Right lobe of liver (tissue), 6 donors: ENCODE measurements around the gene ANKRD53. TPM values are rescaled to one million over a fixed set of nuclear protein-coding genes. Genes with fewer than 3 reads are reported as not detected.

Experiments used
- ATAC-seq, 4 donors: fragments of 200-7000 bp; cut with Tn5 transposase; one replicate each; pipeline ENCODE4 v1.9.1; 2020; ENCODE audit warnings: mild to moderate bottlenecking in 4 of 4, moderate library complexity in 4 of 4
- DNase-seq, 3 donors: peaks; one replicate each; pipeline ENCODE4 v3.0.0-alpha.2; 2020
- H3K27ac ChIP-seq, 3 donors: fragments of 200-600 bp; one replicate each; pipeline ENCODE4 v1.8.0; 2022
- H3K27me3 ChIP-seq, 2 donors: fragments of 200-600 bp; one replicate each; pipeline ENCODE4 v1.8.0; 2022
- H3K36me3 ChIP-seq, 4 donors: fragments of 200-600 bp; sonication (generic) in 1 of 4; one replicate each; pipeline versions ENCODE4 v1.5.1 to v1.8.0; 2017 to 2022; ENCODE audit warnings: control low read depth in 1 of 4
- H3K4me1 ChIP-seq, 4 donors: fragments of 200-600 bp; sonication (generic) in 1 of 4; one replicate each; pipeline versions ENCODE4 v1.5.1 to v1.8.0; 2017 to 2022; ENCODE audit warnings: control low read depth in 1 of 4
- H3K4me3 ChIP-seq, 3 donors: fragments of 200-600 bp; one replicate each; pipeline ENCODE4 v1.8.0; 2022
- H3K9me3 ChIP-seq, 4 donors: fragments of 200-600 bp; sonication (generic) in 1 of 4; one replicate each; pipeline versions ENCODE4 v1.5.1 to v1.8.0; 2017 to 2022; ENCODE audit warnings: control low read depth in 1 of 4
- CTCF ChIP-seq, 4 donors: fragments of 200-600 bp in 3 of 4; fragments of 450-650 bp in 1 of 4; IDR thresholded peaks; one replicate each; pipeline versions ENCODE4 v1.5.1 to v1.8.0; 2016 to 2022; ENCODE audit warnings: antibody characterized with exemption in 4 of 4, mild to moderate bottlenecking in 2 of 4
- POLR2A ChIP-seq: fragments of 450-650 bp; IDR thresholded peaks from one replicate; pipeline ENCODE4 v1.6.1; 2017; ENCODE audit warnings: antibody characterized with exemption, mild to moderate bottlenecking
- WGBS: methylation state at CpG from one replicate; pipeline ENCODE4 v1.1.6; 2018; ENCODE audit warnings: low coverage, low lambda C conversion rate; ENCODE audit not compliant: insufficient coverage; ENCODE audit errors: missing lambda C conversion rate; 5-methylcytosine and 5-hydroxymethylcytosine counted together
- intact Hi-C, 2 donors: fragments of 100-400 bp; cut with DNase I; formaldehyde crosslinking; loops; one replicate each; pipeline versions ENCODE4 v1.11.2 to v1.14.1; 2022
- total RNA-seq, 6 experiments: library from RNA; depleted of rRNA in 2 of 6; stranded (reverse); fragments of >200 nt in 2 of 6; fragmentation: NEBNext Ultra II Directional in 3 of 6; extraction: Animal tissue kit (Norgen Biotek cat#: 25700) in 3 of 6; gene quantifications; one replicate each; pipeline versions ENCODE4 v1.1.0 to v1.2.4, GENCODE V29; 2016 to 2023
- donor health status: DM: no; HTN: yes; CAD: no.
- donor health status: DM: no; HTN: no; CAD: no.
- donor health status: DM: no; HTN: no; CAD: no.
- donor health status: DM: no; HTN: yes; CAD: no.
- donor health status: DM: no; HTN: yes; CAD: no.

Gene ANKRD53
- total RNA-seq, 6 experiments from 2014 or later, result 0.25 to 0.93 (median 0.50) TPM; not detected in 1

DNA sequence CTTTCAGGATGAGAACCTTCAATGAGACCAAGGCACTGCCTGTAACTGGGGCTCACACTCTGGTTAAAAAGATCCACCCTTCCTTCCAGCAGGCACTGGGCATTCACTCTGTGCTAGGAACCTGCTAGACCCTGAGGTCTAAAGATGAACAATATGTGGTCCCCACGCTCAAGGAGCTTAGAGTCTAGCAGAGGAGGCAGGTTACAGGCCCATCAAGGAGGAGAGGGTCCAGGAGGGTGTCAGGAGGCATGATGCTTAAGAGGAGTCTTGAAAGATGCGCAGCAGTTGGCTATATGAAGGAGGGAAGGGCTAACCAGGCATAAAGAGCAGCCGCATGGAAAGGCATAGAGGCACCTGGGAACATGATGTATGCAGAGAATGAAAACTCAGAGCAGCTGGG is 4.5 kb downstream of the ANKRD53 start:
- WGBS, result 98% methylated on average over 3 of the region's 3 CpGs
- ATAC-seq (no peak), DNase-seq (peak in 2 of 3 donors; percentile 5 to 6)
- Histone ChIP-seq H3K36me3 (peaks cover 0 to 14% (median 1%) of the 10 kb centered on the region in 4 donors), H3K4me1 (peaks cover 0 to 6% (median 2%) of the 10 kb centered on the region in 4 donors), H3K4me3 (no peak overlapping the region), H3K27me3 (no peaks in the 10 kb centered on the region), H3K27ac (no peak overlapping the region), H3K9me3 (no peaks in the 10 kb centered on the region)
- intact Hi-C loops, result no loop called here
- TF ChIP-seq POLR2A (no peak), CTCF (IDR thresholded peaks at IDR 0.05) (no peak)

GRCh38 chr2:70983506-70984227 is 5.2 kb downstream of the ANKRD53 start:
- Histone ChIP-seq H3K4me3 (no peak overlapping the region), H3K27me3 (no peaks in the 10 kb centered on the region), H3K36me3 (peaks cover 0 to 21% (median 1%) of the 10 kb centered on the region in 4 donors), H3K27ac (no peak overlapping the region), H3K4me1 (no peaks in the 10 kb centered on the region), H3K9me3 (no peaks in the 10 kb centered on the region)
- TF ChIP-seq CTCF (IDR thresholded peaks at IDR 0.05) (no peak), POLR2A (no peak)
- intact Hi-C loops, result no loop called here
- no peak for ATAC-seq
- WGBS, result 81% methylated on average over 3 of the region's 8 CpGs
- peak in 2 of 3 donors; percentile 7 to 11 for DNase-seq

GRCh38 chr2:70984228-70984575 is 5.8 kb downstream of the ANKRD53 start:
- Histone ChIP-seq H3K27ac (no peak overlapping the region), H3K9me3 (no peaks in the 10 kb centered on the region), H3K36me3 (peaks cover 0 to 25% (median 2%) of the 10 kb centered on the region in 4 donors), H3K4me1 (no peaks in the 10 kb centered on the region), H3K27me3 (no peaks in the 10 kb centered on the region), H3K4me3 (no peak overlapping the region)
- DNase-seq (peak in 1 of 3 donors; percentile 21), ATAC-seq (no peak)
- intact Hi-C loops, result no loop called here
- no CpG with 5 or more reads among the region's 3 CpGs for WGBS
- TF ChIP-seq POLR2A (no peak), CTCF (IDR thresholded peaks at IDR 0.05) (no peak)

- Histone ChIP-seq H3K9me3 (no peaks in the 10 kb centered on the region), H3K27me3 (no peaks in the 10 kb centered on the region), H3K4me3 (no peak overlapping the region), H3K36me3 (peaks cover 0 to 30% (median 2%) of the 10 kb centered on the region in 4 donors), H3K4me1 (no peaks in the 10 kb centered on the region), H3K27ac (no peak overlapping the region)
- 72% methylated on average over 3 of the region's 32 CpGs for WGBS
- TF ChIP-seq POLR2A, result no peak
- peak; percentile 33 to 67 (median 56) for TF ChIP-seq CTCF (IDR thresholded peaks at IDR 0.05)
- peak; percentile 46 to 69 (median 67) for DNase-seq
- ATAC-seq, result peak; percentile 73 to 89 (median 82)
- intact Hi-C loops, result no loop called here
Measured at GRCh38 chr2:70984576-70985282, 6.3 kb downstream of the ANKRD53 start.
